ENCODE measurements around the gene TSPAN17.

The TSPAN17 gene

GRCh38 chr5:176646049-176646706, 1.1 kb upstream of the TSPAN17 start:
- no peak for ATAC-seq
- no peak for TF ChIP-seq CREB5 (CRISPR knock-in tag; IDR thresholded peaks at IDR 0.05; ENCODE audit: low read depth)
- no peak for TF ChIP-seq CSRNP3 (CRISPR knock-in tag; IDR thresholded peaks at IDR 0.05)
- no peak for TF ChIP-seq TOX (CRISPR knock-in tag; IDR thresholded peaks at IDR 0.05; ENCODE audit: borderline replicate concordance)

GRCh38 chr5:176646707-176647029, 616 bp upstream of the TSPAN17 start:
- peak; percentile 0; the same call in 2 of the 3 replicates for ATAC-seq
- TF ChIP-seq ZNF8 (CRISPR knock-in tag; IDR thresholded peaks at IDR 0.05) (no peak), TCF4 (CRISPR knock-in tag; IDR thresholded peaks at IDR 0.05; ENCODE audit: borderline replicate concordance) (no peak), GLIS3 (CRISPR knock-in tag; IDR thresholded peaks at IDR 0.05) (no peak), CSDC2 (CRISPR knock-in tag; IDR thresholded peaks at IDR 0.05) (0 out of 2 replicates have a peak, but pooled peaks have one; percentile 49)

- TF ChIP-seq ZFP3 (CRISPR knock-in tag; IDR thresholded peaks at IDR 0.05) = no peak
- TF ChIP-seq ZNF70 (CRISPR knock-in tag; IDR thresholded peaks at IDR 0.05) = no peak
- no peak for TF ChIP-seq POU6F1 (CRISPR knock-in tag; IDR thresholded peaks at IDR 0.05; ENCODE audit: borderline replicate concordance, low read depth)
- TF ChIP-seq GLIS3 (CRISPR knock-in tag; IDR thresholded peaks at IDR 0.05) = no peak
- TF ChIP-seq ZC3H10 (CRISPR knock-in tag; IDR thresholded peaks at IDR 0.05) = no peak
- no peak for TF ChIP-seq ZFP30 (CRISPR knock-in tag; IDR thresholded peaks at IDR 0.05)
- no peak for TF ChIP-seq TCF4 (CRISPR knock-in tag; IDR thresholded peaks at IDR 0.05; ENCODE audit: borderline replicate concordance)
- TF ChIP-seq ISL1 (CRISPR knock-in tag; IDR thresholded peaks at IDR 0.05) = no peak
- no peak for TF ChIP-seq OSR1 (CRISPR knock-in tag; IDR thresholded peaks at IDR 0.05)
- peak; percentile 5 for ATAC-seq
These were observed 674 bp downstream of the TSPAN17 start for GRCh38 chr5:176647843-176648473.

GRCh38 chr5:176648474-176649194, 1.4 kb downstream of the TSPAN17 start:
- no peak for ATAC-seq
- TF ChIP-seq ZNF8 (CRISPR knock-in tag; IDR thresholded peaks at IDR 0.05) (no peak), ZNF70 (CRISPR knock-in tag; IDR thresholded peaks at IDR 0.05) (no peak), ZFP3 (CRISPR knock-in tag; IDR thresholded peaks at IDR 0.05) (no peak), BACH2 (CRISPR knock-in tag; IDR thresholded peaks at IDR 0.05; ENCODE audit: borderline replicate concordance) (no peak), CREB5 (CRISPR knock-in tag; IDR thresholded peaks at IDR 0.05; ENCODE audit: low read depth) (no peak), CSDC2 (CRISPR knock-in tag; IDR thresholded peaks at IDR 0.05) (no peak), ZNF565 (CRISPR knock-in tag; conservative IDR thresholded peaks at IDR 0.05; ENCODE audit: low read depth) (no peak), PATZ1 (CRISPR knock-in tag; IDR thresholded peaks at IDR 0.05; ENCODE audit: borderline replicate concordance) (no peak), POU6F1 (CRISPR knock-in tag; IDR thresholded peaks at IDR 0.05; ENCODE audit: borderline replicate concordance, low read depth) (no peak), TOX (CRISPR knock-in tag; IDR thresholded peaks at IDR 0.05; ENCODE audit: borderline replicate concordance) (no peak), ZC3H10 (CRISPR knock-in tag; IDR thresholded peaks at IDR 0.05) (no peak), CSRNP3 (CRISPR knock-in tag; IDR thresholded peaks at IDR 0.05) (no peak), PPARA (CRISPR knock-in tag; IDR thresholded peaks at IDR 0.05; ENCODE audit: borderline replicate concordance) (no peak), OSR1 (CRISPR knock-in tag; IDR thresholded peaks at IDR 0.05) (no peak), SNAI2 (CRISPR knock-in tag; IDR thresholded peaks at IDR 0.05) (no peak), GLIS3 (CRISPR knock-in tag; IDR thresholded peaks at IDR 0.05) (no peak), TCF4 (CRISPR knock-in tag; IDR thresholded peaks at IDR 0.05; ENCODE audit: borderline replicate concordance) (no peak), RARB (CRISPR knock-in tag; IDR thresholded peaks at IDR 0.05) (no peak), ISL1 (CRISPR knock-in tag; IDR thresholded peaks at IDR 0.05) (no peak), ARNTL (CRISPR knock-in tag; IDR thresholded peaks at IDR 0.05; ENCODE audit: borderline replicate concordance, low read depth) (no peak)

All from SK-N-SH treated with all-trans-retinoic acid at 6 μM for 48 hours (cell line).